ENCODE data around the gene SEMA4C.

The SEMA4C gene

DNA sequence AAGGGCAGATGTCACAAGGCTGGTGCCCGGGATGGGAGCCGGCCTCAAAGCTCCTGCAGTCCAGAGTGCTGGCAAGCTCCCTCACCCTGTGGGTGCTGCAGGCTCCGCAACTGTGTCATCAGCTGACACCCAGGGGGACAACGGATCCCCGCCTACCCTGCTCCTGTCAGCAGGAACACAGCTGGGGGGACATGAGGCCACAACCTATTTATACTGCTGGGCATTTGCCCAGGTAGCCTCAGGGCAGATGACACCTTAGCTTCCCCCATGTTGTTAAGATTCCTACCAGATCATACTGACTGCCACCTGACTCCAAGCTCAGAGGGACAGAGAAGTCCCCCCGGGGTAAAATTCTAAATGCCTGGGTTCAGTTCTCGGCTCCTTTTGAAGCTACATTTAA lies 27.3 kb downstream of the SEMA4C start:
- no peak for DNase-seq (ENCODE audit: low read depth)

DNA sequence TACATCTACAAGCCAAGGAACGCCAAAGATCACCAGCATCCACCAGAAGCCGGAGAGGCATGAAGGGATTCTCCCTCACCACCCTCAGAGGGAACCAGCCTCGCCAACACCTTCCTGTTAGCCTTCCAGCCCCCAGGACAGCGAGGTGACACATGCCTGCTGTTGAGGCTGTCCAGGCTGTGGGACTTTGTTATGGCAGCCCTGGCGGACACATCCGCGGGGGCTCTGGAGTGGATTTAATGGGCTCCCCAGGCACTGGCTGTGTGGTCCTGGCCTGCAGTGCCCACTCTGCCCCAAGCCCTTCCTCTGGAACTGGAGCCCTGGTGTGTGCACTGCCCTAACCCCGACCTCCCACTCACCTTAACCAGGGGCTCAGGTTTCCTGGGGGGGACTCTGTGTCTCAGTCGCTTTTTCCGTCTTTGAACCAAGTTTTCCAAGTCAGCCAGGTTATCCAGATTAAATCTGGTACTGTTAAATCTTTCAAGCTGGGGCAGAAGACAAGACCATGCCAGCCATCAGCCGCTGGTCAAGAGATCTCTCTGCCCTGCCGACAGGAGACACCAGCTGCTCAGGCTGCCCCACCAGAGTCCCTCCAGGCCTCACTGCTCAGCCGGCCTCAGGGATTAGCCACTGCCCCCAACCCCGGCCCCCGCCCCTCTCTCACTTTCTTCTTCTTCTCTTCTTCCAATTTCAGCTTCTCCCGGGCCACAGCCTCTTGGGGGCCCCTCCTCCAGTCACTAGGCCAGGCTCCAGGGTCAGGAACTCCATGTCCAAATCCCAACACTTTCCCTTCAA lies 28.0 kb downstream of the SEMA4C start:
- no peak for DNase-seq (ENCODE audit: low read depth)

DNA sequence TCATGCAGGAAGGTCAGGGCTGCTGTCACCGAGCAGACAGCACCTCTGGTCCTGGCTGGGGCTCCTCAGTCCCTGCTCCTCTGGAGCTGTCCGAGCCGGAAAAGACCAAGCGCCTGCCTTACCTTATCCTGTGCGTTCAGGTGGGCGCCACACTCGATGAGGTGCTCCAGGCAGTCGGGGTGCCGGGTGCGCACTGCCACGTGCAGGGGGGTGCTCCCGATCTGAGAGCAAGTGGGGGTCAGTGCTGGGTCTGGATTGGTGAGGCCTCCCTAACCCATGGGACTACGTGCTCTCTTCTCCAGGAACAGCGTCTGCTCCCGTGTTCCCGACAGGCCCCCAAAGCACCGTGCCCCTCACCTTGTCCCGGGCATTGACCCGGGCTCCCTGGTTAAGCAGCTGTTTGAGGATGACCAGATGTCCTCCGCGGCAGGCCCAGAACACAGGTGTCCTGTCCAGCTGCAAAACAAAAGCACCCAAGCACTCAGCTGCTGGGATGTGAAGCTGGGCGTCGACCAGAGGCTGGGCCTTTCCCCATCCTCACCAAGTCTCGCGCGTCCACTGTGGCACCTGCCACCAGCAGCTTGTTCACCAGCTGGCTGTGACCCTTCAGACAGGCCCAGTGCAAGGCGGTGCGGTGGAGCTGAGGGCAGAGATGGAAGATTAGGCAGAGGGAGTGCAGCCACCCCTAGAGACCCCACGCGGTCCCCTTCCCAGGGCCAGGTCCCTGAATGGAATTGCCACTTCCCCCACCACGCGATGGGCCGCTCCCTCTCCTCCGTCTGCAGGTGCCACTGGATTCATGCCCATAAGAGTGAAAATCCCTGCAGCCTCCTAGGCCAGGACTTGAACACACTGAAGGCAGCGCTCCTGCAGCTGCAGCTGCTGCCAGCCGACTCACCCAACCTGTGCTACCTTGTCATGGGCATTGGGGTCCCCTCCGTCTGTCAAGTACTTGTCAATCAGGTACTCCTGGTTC lies 29.7 kb downstream of the SEMA4C start:
- no peak for DNase-seq (ENCODE audit: low read depth)

DNA sequence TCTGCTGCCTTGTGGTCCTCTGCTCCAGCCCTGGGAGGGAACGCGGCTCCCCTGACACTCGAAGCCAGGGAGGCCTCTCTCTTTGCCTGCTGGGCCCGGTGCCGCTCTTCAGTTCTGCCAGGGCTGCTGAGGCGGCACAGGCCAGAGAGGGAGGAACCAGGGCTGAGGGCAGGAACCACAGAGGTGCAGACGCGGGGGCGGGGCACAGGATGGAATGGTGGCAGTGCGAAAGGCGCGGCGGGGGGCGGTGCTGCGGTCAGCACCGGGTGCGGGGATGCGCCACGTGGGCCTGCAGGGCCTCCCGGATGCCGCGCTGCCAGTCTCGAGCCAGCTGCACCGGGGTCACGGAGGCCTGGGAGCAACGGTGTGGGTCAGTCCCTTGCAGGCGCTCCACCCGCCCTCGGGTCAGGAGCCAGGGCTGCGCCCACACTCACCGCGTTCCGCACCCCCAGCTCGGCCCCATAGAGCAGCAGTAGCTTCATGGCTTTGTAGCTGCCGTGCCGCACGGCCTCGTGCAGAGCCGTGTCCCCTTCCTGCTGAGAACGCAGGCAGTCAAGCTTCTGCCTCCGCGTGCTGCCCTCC lies 30.5 kb downstream of the SEMA4C start:
- no peak for DNase-seq (ENCODE audit: low read depth)

DNA sequence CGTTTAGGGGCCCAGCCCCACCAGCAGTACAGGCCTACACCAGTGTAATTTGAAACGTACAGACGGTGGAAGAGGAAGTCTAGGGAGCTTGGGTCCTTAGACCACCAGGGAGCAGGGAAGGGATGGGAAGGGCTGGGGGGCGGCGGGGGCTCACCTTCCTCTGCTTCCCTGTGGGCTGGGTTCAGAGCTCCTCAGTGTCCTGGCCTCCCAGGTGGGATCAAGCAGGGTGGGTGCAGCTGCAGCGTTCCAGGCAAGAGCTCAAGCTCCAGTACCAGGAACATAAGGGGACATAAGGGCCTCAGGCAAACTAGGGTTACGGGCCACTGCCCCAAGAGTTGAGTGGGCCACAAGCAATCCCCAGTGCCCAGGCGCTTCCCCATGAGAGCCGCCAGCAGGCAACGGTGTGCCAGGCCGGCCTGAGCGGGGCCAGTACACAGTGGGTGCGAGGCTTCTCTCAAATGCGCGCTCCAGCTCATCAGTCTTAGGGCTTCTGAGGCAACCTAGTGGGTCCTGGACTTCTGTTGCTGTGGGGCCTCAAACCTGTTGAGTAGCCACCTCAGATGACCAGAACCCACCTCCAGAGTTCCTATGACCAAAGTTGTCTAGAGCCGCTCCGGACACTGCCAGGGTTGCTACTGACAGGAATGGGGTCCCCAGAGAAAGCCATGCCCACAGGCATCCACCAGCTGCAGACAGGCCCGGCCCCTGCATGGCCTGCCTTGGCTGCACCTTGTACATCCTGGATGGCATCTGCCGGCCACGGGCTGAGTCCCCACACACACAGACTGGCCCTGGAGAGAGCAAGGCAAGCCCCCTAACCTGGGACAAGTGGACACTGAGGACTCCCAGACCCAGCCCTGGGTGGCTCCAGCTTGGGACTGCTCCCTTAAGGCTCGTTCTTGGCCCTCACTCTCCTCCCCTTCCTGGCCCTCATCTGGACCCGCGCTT lies 31.3 kb downstream of the SEMA4C start:
- DNase-seq (ENCODE audit: low read depth), result no peak

DNA sequence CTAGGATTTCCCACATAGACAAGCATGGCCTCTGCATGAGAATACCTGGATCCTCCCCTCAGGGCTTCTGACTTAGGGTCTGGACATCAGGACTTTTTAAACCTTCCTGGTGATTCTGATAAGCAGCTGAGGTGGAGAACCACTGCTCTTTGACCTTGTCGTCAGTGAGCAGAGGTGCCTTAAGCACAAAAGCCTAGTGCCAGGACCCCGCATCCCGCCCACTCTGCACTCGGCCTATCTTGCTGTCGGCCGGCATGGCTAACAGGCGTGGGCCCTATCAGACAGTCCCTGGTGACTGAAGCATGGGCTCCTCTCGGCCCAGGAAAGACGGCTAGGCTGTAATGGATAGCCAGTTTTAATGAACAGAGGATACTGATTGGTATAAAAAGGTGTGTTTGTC lies 32.3 kb downstream of the SEMA4C start:
- DNase-seq (ENCODE audit: low read depth), result no peak

DNA sequence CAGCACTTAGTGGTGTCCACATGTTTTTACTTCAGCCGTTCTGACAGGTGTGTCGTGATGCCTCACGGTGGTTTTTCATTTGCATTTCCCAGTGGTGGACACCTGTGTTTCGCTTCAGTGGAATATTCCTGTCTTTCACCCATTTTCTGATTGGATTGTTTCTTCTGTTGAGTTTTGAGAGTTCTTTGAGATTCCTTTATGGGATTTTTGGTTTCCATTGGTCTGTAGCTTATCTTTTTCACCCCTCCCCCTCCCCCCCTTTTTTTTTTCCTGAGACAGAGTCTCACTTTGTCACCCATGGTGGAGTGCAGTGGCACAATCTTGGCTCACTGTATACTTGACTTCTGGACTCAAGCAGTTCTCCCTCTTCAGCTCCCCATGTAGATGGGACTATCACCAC lies 34.0 kb downstream of the SEMA4C start:
- no peak for DNase-seq (ENCODE audit: low read depth)

DNA sequence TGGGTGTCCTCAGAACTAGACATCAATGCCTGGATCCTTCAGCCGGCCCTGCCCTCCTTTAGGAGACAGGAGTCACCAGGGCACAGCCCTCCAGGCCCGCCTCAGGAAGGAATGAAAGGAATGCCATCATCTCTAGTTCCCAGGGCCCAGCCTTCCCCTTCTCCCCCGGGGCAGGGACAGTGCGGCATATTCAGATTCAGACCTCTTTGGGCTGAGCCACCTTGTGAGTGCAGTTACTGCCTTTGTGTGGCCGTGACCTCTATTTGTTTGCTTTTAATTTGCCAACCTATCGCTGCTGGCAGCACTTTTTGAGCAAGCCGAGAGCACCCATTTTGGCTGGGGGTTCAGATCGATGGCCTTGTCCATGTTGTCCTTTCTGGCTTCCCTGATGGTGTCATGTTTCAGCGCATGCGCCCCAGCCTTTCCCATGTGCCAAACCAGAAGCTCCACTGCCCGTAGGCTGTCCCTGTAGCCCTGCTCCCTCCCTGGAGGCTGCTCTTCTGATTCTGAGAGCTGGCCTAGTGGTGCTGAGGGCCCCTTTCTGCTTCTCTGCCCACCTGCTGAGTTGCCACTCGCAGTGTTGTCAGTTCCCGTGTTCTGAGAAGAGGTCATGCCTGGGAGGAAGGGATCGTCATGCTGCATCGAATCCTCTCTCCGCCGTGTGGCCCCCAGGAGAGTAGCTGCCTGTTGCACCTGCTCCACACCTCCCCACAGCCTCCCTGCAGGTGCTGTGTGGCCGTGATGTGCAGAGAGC lies 36.9 kb downstream of the SEMA4C start:
- no peak for DNase-seq (ENCODE audit: low read depth)

DNA sequence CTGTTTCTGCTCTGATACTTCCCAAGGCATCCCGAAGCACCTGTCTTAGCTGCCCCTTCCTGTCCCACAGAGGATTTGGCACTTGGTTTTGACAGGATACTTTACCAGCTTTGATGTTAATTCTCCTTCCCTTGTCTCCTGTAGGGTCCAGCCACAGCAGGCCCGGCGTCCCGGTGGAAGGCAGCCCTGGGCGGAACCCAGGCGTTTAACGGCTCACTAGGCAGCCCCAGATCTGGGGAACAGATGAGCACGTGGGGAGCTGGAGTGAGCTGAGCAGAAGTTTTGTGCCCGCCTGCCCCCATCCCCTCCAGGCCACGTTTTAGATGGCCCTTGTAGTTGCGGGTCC lies 37.5 kb downstream of the SEMA4C start:
- DNase-seq (ENCODE audit: low read depth), result no peak

DNA sequence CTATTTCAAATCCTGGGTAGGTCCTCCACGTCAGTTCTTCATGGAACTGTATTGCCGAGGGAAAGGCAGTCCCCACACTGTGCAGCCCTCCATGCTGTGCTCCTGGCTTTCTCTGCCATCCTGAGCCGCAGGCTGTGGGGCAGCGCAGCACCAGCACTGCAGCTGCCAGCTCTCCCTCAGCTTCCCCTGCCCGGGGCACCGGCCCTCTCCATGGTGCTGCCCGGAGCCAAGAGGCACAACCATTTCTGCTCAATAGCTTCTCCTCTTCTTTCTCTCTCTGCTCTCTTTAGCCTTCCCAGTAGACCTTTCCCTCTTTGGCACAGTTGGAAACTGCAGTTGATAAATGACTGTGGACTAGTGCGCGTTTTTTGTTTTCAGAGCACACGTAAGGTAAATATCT lies 38.2 kb downstream of the SEMA4C start:
- no peak for DNase-seq (ENCODE audit: low read depth)

DNA sequence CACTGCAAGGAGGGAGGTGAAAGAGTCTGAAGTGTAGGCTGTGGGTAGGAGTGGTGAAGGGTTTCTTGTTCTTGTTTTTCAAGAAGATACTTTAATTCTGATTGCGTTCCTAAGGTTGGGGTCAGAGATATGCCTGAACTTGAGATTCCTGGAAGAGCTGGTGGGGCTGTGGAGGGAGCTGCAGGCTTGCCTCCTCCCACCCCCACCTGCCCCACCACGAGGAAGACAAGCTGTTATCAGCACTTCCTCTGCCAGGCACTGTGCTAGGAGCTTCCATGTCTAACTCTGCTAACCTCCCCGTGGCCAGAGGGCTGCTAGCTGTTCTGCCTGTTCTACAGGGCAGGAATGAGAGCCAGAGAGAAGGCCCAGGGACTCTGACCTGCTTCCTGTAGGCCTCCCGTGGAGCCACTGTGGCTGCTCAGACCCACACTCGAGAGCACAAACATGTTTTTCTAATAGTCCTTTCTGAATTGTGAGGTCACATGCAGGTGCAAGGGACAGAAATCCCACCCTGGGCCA lies 39.8 kb downstream of the SEMA4C start:
- DNase-seq (ENCODE audit: low read depth), result no peak

DNA sequence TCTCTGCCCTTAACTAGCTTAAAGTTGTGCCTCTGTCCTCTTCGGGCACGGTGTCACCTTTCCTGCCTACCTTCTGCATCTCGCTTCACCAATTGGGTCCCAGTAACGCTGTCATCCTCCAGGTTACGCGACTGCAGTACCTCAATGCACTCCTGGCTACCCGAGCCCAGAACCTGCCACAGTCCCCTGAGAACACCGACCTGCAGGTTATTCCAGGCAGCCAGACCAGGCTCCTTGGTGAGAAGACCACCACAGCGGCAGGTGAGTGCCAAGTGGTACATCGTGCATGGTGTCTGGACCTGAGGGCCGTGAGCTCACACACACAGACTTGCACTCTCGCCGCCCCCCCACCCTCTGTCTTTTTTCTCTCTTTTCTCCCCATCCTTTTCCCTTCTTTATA lies 41.0 kb downstream of the SEMA4C start:
- no peak for DNase-seq (ENCODE audit: low read depth)

DNA sequence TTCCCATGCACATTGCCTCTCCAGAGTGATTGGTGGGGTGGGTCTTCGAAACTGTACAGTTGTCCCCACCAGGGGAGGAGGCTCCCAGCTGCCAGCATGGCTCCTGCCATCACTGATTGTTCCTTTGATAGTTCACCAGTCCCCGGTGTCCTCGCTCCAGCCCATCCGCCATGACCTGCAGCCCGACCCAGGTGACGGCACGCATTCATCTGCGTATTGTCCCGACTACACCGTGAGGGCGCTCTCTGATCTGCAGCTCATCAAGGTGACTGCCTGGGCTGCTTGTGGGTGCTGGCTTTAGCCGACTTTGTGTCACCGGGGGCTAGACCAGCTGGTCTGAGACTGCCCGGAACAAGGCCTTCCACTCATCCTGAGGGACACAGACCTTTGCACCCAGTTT lies 41.4 kb downstream of the SEMA4C start:
- no peak for DNase-seq (ENCODE audit: low read depth)

DNA sequence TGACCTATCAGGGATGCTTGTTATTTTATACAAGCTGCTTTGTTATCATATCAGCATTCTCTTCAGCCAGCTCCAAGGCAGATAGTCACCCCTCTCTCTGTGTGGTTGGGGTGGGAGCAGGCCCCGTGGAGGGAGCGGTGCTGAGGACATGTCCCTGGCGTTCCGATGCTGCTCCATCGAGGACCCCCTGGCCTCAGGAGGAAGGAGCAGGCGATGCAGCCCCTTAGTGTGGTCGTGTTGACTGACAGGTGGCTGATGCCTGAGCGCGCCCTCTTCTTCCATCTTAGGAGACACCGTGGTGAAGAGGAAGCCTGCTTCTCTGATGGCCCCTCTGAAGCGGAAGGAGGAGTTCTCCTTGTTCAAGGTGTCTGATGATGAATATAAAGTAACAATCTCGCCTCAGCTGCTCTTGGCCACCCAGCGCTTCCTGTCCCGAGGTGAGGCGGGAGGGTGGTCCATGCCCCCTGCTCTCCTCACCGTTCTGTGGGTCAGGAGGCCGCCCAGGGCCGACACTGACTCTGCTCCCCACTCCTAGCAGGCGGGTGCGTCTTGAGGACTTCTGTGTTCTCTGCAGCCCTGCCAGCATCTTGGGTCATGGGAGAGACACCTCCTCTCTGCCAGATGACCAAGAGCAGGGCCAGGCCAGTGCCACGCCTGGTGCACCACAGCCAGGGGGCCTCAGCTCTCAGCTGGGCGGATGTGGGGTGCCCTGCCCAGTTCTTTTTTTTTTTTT lies 43.2 kb downstream of the SEMA4C start:
- no peak for DNase-seq (ENCODE audit: low read depth)

DNA sequence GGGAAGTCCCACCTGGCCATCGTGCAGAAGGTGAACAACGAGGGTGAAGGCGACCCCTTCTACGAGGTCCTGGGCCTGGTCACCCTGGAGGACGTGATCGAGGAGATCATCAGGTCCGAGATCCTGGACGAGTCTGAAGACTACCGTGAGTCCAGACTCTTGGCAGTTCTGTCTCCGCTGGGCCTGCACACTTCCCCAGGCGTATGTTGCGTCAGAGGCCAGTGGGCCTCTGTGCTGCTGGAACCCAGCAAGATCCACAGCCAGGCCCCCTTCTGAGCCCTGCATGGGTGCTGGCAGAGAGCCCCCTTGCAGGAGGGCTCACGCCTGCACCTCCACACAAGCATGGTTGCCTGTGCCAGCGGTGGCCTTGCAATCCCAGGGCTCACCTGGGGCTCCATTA lies 44.8 kb downstream of the SEMA4C start:
- DNase-seq (ENCODE audit: low read depth), result no peak

DNA sequence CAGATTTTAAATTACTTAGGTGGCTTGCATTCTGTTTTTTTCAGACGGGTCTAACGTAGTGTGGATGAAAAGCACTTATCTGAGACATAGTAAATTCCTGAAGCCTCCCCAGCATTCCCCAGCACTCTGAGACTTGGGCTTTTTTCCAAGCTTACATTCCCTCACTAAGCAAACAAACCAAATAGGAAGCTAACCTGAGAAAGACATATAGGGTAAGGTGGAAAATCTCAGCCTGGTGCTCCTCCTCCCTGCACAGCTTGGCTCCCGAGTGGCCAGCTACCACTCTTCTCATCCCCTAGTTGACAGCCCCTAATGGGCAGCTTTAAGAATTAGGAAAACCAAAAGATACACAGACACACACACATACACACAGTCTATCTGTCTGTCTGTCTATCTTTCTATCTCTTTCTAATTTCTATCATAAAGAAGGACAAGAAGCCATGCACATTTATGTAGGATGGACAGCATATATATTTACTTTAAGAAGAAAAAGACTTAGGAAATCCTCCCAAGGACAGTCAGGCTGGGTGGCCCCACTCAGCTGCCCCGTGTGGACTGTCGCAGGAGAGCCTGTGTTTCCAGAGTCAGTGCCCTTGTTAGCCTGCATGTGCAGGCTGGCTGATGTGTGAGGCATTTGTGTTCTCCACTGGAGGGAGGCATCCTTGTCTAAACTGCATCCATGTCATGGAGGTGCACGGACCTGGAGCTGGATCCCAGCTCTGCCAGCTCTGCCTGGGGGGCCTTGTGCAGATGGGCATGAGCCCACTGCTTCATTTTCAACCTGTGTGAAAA lies 45.6 kb downstream of the SEMA4C start:
- no peak for DNase-seq (ENCODE audit: low read depth)

DNA sequence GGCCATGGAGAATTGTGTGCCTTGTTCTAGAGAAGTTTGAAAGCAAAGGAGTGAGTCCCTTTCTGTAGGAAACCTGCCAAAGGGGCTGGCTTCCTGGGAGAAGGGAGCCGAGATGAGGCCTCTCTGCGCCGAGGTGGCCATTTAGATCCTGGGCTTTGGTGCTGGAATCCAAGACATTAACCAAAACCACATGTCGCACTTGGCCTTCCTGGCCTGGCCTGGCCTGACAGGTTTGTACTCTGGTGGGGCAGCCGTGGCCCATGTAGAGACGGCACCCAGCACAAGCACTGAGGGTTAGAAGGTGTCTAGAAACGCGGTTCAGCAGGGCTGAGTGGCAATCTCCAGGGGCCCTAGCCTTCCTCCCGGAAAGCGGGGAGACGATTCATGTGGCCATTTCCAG lies 46.7 kb downstream of the SEMA4C start:
- DNase-seq (ENCODE audit: low read depth), result no peak

DNA sequence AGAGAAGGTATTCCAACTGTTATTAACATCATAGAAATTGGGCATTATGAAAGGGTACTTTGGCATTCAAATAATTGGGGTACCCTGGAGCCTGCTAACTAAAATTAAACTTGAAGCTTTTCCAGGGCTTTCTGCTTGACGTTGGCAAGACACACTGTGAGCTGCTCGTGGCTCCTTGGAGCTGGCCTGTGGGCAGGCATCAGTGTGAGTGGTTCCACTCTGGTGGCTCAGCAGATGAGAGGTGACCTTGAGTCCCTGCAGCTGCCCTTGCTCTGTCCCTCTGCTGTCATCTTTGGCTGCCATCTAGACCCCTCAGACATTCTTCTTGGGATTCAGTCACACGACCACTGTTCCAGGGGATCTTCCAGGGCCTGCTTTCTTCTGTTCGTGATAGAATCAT lies 47.1 kb downstream of the SEMA4C start:
- no peak for DNase-seq (ENCODE audit: low read depth)

DNA sequence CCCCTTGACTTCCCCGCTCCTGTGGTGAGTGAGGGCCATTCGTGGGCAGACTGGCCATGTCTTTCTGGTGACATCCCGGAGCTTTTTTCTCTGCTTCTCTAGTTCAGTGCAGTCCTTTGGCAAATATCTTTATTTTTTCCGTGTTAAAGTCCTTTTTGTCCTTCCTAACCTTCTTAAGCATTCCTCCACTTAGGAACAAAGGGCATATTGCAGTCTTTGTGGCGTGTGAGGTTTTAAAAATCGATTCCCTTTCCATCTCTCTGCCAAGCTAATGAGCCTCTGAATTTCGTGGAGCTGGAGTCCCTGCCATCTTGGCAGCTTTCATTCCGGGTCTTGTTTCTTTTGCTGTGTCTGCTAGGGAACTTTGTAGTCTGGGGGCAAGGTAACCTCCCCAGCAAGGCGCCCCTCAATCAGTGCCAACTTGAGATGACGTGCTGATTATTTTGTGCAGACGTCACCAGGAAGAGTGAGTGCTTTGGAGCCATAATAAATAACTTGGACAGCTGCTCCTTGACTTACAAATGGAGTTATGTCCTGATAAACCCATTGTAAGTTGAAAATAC lies 48.7 kb downstream of the SEMA4C start:
- DNase-seq (ENCODE audit: low read depth), result no peak

Measured in GM04504 (cell line).